A549 (cell line): ENCODE measurements around the gene TMEM126A. TPM values are rescaled to one million over a fixed set of nuclear protein-coding genes. Genes with fewer than 3 reads are reported as not detected.
"Not testable (repeated sequence)": the region's sequence is repeated elsewhere in the genome, so short reads cannot be mapped to it uniquely, and the experiment has no call there.

Source experiments
- ATAC-seq, 2 experiments: fragments of 200-7000 bp in 1 of 2; fragments of >200 bp in 1 of 2; cut with Nextera tagmentation in 1 of 2; cut with Tn5 transposase in 1 of 2; 3 replicates each; pipeline versions ENCODE4 v1.8.0 to v1.9.1; 2018 to 2020; ENCODE audit warnings: mild to moderate bottlenecking in 1 of 2, moderate library complexity in 1 of 2
- CTCF ChIA-PET: fragments of 300-600 bp; sonication (Branson Sonifier 250); formaldehyde crosslinking; extraction: SDS; loops from one replicate; lab custom pipeline; 2021; ENCODE audit warnings: antibody characterized with exemption, inconsistent platforms; lab: Yijun Ruan, JAX
- POLR2A ChIA-PET: fragments of 350-600 bp; formaldehyde crosslinking; extraction: SDS; loops from one replicate; lab custom pipeline; 2021; ENCODE audit warnings: antibody characterized with exemption, inconsistent platforms; lab: Yijun Ruan, JAX
- DNase-seq, 2 experiments: peaks; one replicate each; pipeline versions ENCODE4 v3.0.0 to v3.0.0-alpha.2; 2011 to 2016; ENCODE audit warnings: low read depth in 1 of 2, low spot score in 1 of 2
- FAIRE-seq: peaks from 2 replicates; lab custom pipeline; 2011; peaks lifted over from hg19 to GRCh38; lab: Jason Lieb, UNC
- H3K27ac ChIP-seq, 2 experiments: fragments of >200 bp; sonication (Bioruptor Twin); formaldehyde crosslinking; 3 replicates each; pipeline ENCODE4 v1.5.1; 2016 to 2017
- H3K4me1 ChIP-seq: fragments of >200 bp; sonication (Bioruptor Twin); formaldehyde crosslinking; 3 replicates; pipeline ENCODE4 v1.6.1; 2016
- H3K4me2 ChIP-seq: fragments of >200 bp; sonication (Bioruptor Twin); formaldehyde crosslinking; 3 replicates; pipeline ENCODE4 v1.6.1; 2016
- H3K4me3 ChIP-seq: fragments of >200 bp; sonication (Bioruptor Twin); formaldehyde crosslinking; 3 replicates; pipeline ENCODE4 v1.5.1; 2016
- H3K9me3 ChIP-seq: fragments of >200 bp; sonication (Bioruptor Twin); formaldehyde crosslinking; 3 replicates; pipeline ENCODE4 v1.6.1; 2016
- CBX2 ChIP-seq: fragments of 200-600 bp; sonication (generic); IDR thresholded peaks from 2 replicates; pipeline ENCODE4 v1.6.1; 2016; ENCODE audit warnings: low read depth, mild to moderate bottlenecking, borderline replicate concordance
- CHD2 ChIP-seq: fragments of 150-350 bp; IDR thresholded peaks from 2 replicates; pipeline ENCODE4 v1.6.1; 2014; ENCODE audit warnings: low read length; ENCODE audit not compliant: partially characterized antibody
- EP300 ChIP-seq, 2 experiments: fragments of >200 bp; sonication (Bioruptor Twin); formaldehyde crosslinking; IDR thresholded peaks; 2 replicates in 1 of 2; 3 replicates in 1 of 2; pipeline ENCODE4 v1.6.1; 2016 to 2017
- FOSL2 ChIP-seq, 2 experiments: fragments of 450-650 bp in 1 of 2; fragments of >200 bp in 1 of 2; sonication (Bioruptor Twin) in 1 of 2; formaldehyde crosslinking; IDR thresholded peaks; 2 replicates each; pipeline versions ENCODE4 v1.5.0 to v1.6.1; 2016 to 2020; ENCODE audit warnings: mild to moderate bottlenecking in 1 of 2, moderate library complexity in 1 of 2
- FOXS1 ChIP-seq: fragments of 250-450 bp; sonication (Bioruptor Pico); IDR thresholded peaks from 2 replicates; pipeline ENCODE4 v1.5.0; 2020; ENCODE audit warnings: mild to moderate bottlenecking, moderate library complexity
- HDAC2 ChIP-seq: fragments of 200-600 bp; sonication (generic); IDR thresholded peaks from 2 replicates; pipeline ENCODE4 v1.6.1; 2016
- HOXA7 ChIP-seq: fragments of 250-450 bp; sonication (Bioruptor Pico); IDR thresholded peaks from 2 replicates; pipeline ENCODE4 v1.5.0; 2020; ENCODE audit warnings: mild to moderate bottlenecking, moderate library complexity
- JUN ChIP-seq, 2 experiments: fragments of >200 bp; sonication (Bioruptor Twin); formaldehyde crosslinking; IDR thresholded peaks; 2 replicates in 1 of 2; 3 replicates in 1 of 2; pipeline ENCODE4 v1.6.1; 2016 to 2017
- KDM1A ChIP-seq: fragments of 200-600 bp; sonication (generic); IDR thresholded peaks from 2 replicates; pipeline ENCODE4 v1.6.1; 2016; ENCODE audit warnings: low read depth, mild to moderate bottlenecking
- MAFK ChIP-seq: fragments of 450-650 bp; IDR thresholded peaks from 2 replicates; pipeline ENCODE4 v1.6.1; 2014; ENCODE audit not compliant: partially characterized antibody
- NFE2L2 ChIP-seq: fragments of 150-350 bp; conservative IDR thresholded peaks from 2 replicates; pipeline ENCODE4 v1.6.1; 2014; ENCODE audit warnings: low read length
- NR3C1 ChIP-seq: fragments of >200 bp; sonication (Bioruptor Twin); formaldehyde crosslinking; IDR thresholded peaks from 3 replicates; pipeline ENCODE4 v1.6.1; 2017
- RNF2 ChIP-seq: fragments of 200-600 bp; sonication (generic); IDR thresholded peaks from 2 replicates; pipeline ENCODE4 v1.6.1; 2016; ENCODE audit warnings: low read depth, mild to moderate bottlenecking, antibody characterized with exemption, moderate library complexity, borderline replicate concordance
- TP53 ChIP-seq: fragments of 250-450 bp; sonication (Bioruptor Pico); IDR thresholded peaks from 2 replicates; pipeline ENCODE4 v1.5.0; 2021; ENCODE audit warnings: mild to moderate bottlenecking, moderate library complexity
- ZFP36 ChIP-seq: fragments of 450-650 bp; IDR thresholded peaks from 2 replicates; pipeline ENCODE4 v1.6.1; 2014; ENCODE audit warnings: borderline replicate concordance; ENCODE audit not compliant: partially characterized antibody
- whole genome bisulfite sequencing: methylation state at CpG from one replicate; pipeline ENCODE4 v1.1.6; 2017; ENCODE audit errors: missing lambda C conversion rate; 5-methylcytosine and 5-hydroxymethylcytosine counted together
- polyA plus RNA-seq, 4 experiments: library from polyadenylated mRNA; depleted of rRNA in 3 of 4; stranded (reverse); fragments of >200 nt; fragmentation: RNase III in 1 of 4; extraction: RNeasy Plus Mini Kit Qiagen cat#74134 plus additional on column Dnase treatment in 1 of 4; gene quantifications; 2 replicates in 3 of 4; 3 replicates in 1 of 4; pipeline ENCODE4 v1.2.3, GENCODE V29; 2011 to 2017
- TF ChIP-seq, protein P1 (sequence below): fragments of 200-600 bp; sonication (generic); IDR thresholded peaks from 2 replicates; pipeline ENCODE4 v1.6.1; 2016; ENCODE audit warnings: antibody characterized with exemption, mild to moderate bottlenecking, moderate library complexity
- TF ChIP-seq, protein P2 (sequence below): IDR thresholded peaks from 2 replicates; pipeline ENCODE4 v1.6.1; 2012; ENCODE audit warnings: low read depth, borderline replicate concordance
- TF ChIP-seq, protein P3 (sequence below): fragments of >200 bp; sonication (Bioruptor Twin); formaldehyde crosslinking; IDR thresholded peaks from 3 replicates; pipeline ENCODE4 v1.6.1; 2016
- TF ChIP-seq, protein P4 (sequence below): fragments of >200 bp; sonication (Bioruptor Twin); formaldehyde crosslinking; IDR thresholded peaks from 3 replicates; pipeline ENCODE4 v1.5.1; 2016

Gene TMEM126A
- polyA plus RNA-seq, 2 of the 4 experiments (the other 2 are of a cell fraction): 74.9 to 123 TPM

DNA sequence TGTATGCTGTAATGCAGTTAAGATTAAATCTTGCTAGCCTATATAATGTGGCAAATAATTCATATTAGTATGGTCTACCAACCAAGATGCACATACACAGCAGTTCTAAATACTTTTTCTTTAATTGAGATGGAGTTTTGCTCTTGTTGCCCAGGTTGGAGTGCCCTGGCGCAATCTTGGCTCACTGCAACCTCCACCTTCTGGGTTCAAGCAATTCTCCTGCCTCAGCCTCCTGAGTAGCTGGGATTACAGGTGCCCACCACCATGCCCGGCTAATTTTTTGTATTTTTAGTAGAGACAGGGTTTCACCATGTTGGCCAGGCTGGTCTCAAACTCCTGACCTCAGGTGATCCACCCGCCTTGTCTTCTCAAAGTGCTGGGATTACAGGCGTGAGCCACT is 6.6 kb downstream of the TMEM126A start:
- POLR2A ChIA-PET: interaction anchor here (0.7 kb wide), 1 partner anchor 10 kb away, joined by 3 read pairs; the partner anchor contains the start of gene CREBZF
- FAIRE-seq, DNase-seq: not testable (repeated sequence)

DNA sequence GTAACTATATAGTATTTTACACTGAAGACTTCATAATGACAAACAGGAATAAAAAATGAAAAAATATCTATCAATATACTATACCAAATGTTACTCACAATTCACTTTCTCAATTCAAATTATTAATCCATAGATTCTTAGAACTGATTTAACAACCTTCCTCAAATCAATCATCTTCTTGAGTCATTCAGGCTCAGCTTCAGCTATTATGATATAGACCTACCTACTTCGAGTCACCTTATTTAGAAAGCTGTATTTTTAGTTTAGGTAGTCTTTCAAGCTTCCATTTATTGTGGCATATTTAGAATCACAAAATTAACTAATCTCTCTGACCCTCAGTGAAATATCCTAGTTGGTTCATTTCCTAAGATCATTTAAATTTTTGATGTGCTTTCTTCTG is 9.0 kb downstream of the TMEM126A start:
- WGBS: 92% methylated on average over 1 of the region's 1 CpG
- no peak for ATAC-seq

More for the DNA sequence above, 6.6 kb downstream of the TMEM126A start:
- peaks cover 23% of the 10 kb centered on the region for H3K4me1 ChIP-seq
- CTCF ChIA-PET, H3K27ac ChIP-seq, H3K9me3 ChIP-seq, ATAC-seq, H3K4me3 ChIP-seq, H3K4me2 ChIP-seq: not testable (repeated sequence)
- WGBS: 96% methylated on average over 4 of the region's 4 CpGs

More for the DNA sequence above, 9.0 kb downstream of the TMEM126A start:
- FAIRE-seq: no peak
- H3K27ac ChIP-seq: no peak overlapping the region
- H3K4me3 ChIP-seq: no peak overlapping the region
- H3K9me3 ChIP-seq: no peaks in the 10 kb centered on the region
- peaks cover 41% of the 10 kb centered on the region for H3K4me1 ChIP-seq
- TF ChIP-seq HOXA7 (CRISPR knock-in tag) (no peak), RNF2 (no peak), KDM1A (no peak), TP53 (CRISPR knock-in tag) (no peak), JUN (IDR thresholded peaks at IDR 0.05) (no peak), FOSL2 (IDR thresholded peaks at IDR 0.05) (no peak), FOSL2 (CRISPR knock-in tag; IDR thresholded peaks at IDR 0.05) (no peak), HDAC2 (no peak), NR3C1 (no peak), MAFK (no peak), CHD2 (no peak), ZFP36 (no peak), EP300 (IDR thresholded peaks at IDR 0.05) (no peak), CBX2 (no peak), FOXS1 (CRISPR knock-in tag) (no peak), NFE2L2 (no peak)
- TF ChIP-seq, protein P1, sequence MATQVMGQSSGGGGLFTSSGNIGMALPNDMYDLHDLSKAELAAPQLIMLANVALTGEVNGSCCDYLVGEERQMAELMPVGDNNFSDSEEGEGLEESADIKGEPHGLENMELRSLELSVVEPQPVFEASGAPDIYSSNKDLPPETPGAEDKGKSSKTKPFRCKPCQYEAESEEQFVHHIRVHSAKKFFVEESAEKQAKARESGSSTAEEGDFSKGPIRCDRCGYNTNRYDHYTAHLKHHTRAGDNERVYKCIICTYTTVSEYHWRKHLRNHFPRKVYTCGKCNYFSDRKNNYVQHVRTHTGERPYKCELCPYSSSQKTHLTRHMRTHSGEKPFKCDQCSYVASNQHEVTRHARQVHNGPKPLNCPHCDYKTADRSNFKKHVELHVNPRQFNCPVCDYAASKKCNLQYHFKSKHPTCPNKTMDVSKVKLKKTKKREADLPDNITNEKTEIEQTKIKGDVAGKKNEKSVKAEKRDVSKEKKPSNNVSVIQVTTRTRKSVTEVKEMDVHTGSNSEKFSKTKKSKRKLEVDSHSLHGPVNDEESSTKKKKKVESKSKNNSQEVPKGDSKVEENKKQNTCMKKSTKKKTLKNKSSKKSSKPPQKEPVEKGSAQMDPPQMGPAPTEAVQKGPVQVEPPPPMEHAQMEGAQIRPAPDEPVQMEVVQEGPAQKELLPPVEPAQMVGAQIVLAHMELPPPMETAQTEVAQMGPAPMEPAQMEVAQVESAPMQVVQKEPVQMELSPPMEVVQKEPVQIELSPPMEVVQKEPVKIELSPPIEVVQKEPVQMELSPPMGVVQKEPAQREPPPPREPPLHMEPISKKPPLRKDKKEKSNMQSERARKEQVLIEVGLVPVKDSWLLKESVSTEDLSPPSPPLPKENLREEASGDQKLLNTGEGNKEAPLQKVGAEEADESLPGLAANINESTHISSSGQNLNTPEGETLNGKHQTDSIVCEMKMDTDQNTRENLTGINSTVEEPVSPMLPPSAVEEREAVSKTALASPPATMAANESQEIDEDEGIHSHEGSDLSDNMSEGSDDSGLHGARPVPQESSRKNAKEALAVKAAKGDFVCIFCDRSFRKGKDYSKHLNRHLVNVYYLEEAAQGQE: no peak
- TF ChIP-seq, protein P2, sequence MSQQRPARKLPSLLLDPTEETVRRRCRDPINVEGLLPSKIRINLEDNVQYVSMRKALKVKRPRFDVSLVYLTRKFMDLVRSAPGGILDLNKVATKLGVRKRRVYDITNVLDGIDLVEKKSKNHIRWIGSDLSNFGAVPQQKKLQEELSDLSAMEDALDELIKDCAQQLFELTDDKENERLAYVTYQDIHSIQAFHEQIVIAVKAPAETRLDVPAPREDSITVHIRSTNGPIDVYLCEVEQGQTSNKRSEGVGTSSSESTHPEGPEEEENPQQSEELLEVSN: no peak
- TF ChIP-seq, protein P3, sequence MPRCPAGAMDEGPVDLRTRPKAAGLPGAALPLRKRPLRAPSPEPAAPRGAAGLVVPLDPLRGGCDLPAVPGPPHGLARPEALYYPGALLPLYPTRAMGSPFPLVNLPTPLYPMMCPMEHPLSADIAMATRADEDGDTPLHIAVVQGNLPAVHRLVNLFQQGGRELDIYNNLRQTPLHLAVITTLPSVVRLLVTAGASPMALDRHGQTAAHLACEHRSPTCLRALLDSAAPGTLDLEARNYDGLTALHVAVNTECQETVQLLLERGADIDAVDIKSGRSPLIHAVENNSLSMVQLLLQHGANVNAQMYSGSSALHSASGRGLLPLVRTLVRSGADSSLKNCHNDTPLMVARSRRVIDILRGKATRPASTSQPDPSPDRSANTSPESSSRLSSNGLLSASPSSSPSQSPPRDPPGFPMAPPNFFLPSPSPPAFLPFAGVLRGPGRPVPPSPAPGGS: no peak
- TF ChIP-seq, protein P4, sequence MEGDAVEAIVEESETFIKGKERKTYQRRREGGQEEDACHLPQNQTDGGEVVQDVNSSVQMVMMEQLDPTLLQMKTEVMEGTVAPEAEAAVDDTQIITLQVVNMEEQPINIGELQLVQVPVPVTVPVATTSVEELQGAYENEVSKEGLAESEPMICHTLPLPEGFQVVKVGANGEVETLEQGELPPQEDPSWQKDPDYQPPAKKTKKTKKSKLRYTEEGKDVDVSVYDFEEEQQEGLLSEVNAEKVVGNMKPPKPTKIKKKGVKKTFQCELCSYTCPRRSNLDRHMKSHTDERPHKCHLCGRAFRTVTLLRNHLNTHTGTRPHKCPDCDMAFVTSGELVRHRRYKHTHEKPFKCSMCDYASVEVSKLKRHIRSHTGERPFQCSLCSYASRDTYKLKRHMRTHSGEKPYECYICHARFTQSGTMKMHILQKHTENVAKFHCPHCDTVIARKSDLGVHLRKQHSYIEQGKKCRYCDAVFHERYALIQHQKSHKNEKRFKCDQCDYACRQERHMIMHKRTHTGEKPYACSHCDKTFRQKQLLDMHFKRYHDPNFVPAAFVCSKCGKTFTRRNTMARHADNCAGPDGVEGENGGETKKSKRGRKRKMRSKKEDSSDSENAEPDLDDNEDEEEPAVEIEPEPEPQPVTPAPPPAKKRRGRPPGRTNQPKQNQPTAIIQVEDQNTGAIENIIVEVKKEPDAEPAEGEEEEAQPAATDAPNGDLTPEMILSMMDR: no peak
- DNase-seq: no peak
- H3K4me2 ChIP-seq: no peak overlapping the region
- POLR2A ChIA-PET: interaction anchor here (0.9 to 5.4 kb wide), 2 partner anchors 8 to 9 kb away, joined by 4 to 24 read pairs; partner anchors contain the start of genes CREBZF and TMEM126A
- CTCF ChIA-PET: interaction anchor here (1.3 kb wide), 1 partner anchor 24 kb away, joined by 4 read pairs; no protein-coding TSS in a partner anchor
